ENCODE measurements around the gene SHFL.

Gene SHFL

DNA sequence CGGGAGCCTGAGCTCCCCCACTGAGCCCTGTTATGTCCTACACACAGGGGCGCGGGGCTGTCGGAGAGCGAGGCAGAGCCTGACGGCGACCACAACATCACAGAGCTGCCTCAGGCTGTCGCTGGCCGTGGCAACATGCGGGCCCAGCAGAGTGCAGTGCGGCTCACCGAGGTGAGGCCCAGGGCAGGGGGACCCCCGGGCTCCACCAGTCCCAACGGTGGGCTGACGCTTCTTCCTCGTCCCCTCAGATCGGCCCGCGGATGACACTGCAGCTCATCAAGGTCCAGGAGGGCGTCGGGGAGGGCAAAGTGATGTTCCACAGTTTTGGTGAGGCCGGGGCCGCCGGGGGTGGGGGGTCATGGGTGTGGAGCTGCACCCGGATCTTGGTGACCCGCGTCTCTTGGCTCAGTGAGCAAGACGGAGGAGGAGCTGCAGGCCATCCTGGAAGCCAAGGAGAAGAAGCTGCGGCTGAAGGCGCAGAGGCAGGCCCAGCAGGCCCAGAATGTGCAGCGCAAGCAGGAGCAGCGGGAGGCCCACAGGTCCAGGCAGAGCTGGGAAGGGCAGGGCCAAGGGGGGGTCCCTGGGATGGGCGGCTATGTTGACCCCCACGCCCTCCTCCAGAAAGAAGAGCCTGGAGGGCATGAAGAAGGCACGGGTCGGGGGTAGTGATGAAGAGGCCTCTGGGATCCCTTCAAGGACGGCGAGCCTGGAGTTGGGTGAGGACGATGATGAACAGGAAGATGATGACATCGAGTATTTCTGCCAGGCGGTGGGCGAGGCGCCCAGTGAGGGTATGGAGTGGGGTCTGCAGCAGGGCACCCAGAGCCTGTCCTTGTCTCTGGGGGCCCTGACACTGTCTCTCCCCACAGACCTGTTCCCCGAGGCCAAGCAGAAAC, 24.2 kb downstream of the SHFL start:
- DNase-seq = no peak

- DNase-seq = no peak
These were observed 24.8 kb downstream of the SHFL start for GRCh38 chr19:10110972-10111317.

DNA sequence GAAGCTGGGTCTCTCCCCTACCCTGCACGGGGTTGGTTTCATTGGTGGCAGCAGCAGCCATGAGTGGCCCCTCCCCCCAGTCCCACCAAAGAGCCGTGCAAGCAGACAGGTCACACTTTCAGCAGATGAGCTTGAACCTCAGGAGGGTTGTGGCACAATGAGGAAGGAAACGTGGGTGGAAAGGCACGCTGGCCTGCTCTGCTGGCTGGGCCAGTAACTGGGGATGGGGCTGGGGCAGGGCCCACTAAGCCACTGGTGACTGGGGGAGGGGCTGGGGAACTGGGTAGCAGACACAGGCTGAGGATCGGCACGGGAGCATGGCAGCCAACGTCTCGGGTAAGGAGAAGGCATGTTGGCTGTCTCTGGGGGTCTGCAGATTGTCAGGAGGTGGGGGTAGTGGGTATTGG, 25.3 kb downstream of the SHFL start, which contains the start of gene P2RY11:
Gene P2RY11 (plus strand): TSS at position 289 of the 407 bp plus-strand sequence. CDS start 29 bp downstream, at position 318.
- DNase-seq = no peak

- peak; percentile 41 for DNase-seq
These were observed 26.1 kb downstream of the SHFL start for GRCh38 chr19:10112037-10112761.

- peak; percentile 76 for DNase-seq
These were observed 26.9 kb downstream of the SHFL start for GRCh38 chr19:10112895-10113591.

DNA sequence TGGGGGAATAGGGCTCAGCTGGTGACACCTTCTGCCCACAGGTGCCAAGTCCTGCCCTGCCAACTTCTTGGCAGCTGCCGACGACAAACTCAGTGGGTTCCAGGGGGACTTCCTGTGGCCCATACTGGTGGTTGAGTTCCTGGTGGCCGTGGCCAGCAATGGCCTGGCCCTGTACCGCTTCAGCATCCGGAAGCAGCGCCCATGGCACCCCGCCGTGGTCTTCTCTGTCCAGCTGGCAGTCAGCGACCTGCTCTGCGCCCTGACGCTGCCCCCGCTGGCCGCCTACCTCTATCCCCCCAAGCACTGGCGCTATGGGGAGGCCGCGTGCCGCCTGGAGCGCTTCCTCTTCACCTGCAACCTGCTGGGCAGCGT, 27.5 kb downstream of the SHFL start:
- DNase-seq = peak; percentile 37

DNA sequence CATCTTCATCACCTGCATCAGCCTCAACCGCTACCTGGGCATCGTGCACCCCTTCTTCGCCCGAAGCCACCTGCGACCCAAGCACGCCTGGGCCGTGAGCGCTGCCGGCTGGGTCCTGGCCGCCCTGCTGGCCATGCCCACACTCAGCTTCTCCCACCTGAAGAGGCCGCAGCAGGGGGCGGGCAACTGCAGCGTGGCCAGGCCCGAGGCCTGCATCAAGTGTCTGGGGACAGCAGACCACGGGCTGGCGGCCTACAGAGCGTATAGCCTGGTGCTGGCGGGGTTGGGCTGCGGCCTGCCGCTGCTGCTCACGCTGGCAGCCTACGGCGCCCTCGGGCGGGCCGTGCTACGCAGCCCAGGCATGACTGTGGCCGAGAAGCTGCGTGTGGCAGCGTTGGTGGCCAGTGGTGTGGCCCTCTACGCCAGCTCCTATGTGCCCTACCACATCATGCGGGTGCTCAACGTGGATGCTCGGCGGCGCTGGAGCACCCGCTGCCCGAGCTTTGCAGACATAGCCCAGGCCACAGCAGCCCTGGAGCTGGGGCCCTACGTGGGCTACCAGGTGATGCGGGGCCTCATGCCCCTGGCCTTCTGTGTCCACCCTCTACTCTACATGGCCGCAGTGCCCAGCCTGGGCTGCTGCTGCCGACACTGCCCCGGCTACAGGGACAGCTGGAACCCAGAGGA, 28.0 kb downstream of the SHFL start:
- peak; percentile 18 for DNase-seq

- peak; percentile 23 for DNase-seq
These were observed 28.7 kb downstream of the SHFL start for GRCh38 chr19:10114651-10115391.

- no peak for DNase-seq
These were observed 29.4 kb downstream of the SHFL start for GRCh38 chr19:10115392-10116084.

DNA sequence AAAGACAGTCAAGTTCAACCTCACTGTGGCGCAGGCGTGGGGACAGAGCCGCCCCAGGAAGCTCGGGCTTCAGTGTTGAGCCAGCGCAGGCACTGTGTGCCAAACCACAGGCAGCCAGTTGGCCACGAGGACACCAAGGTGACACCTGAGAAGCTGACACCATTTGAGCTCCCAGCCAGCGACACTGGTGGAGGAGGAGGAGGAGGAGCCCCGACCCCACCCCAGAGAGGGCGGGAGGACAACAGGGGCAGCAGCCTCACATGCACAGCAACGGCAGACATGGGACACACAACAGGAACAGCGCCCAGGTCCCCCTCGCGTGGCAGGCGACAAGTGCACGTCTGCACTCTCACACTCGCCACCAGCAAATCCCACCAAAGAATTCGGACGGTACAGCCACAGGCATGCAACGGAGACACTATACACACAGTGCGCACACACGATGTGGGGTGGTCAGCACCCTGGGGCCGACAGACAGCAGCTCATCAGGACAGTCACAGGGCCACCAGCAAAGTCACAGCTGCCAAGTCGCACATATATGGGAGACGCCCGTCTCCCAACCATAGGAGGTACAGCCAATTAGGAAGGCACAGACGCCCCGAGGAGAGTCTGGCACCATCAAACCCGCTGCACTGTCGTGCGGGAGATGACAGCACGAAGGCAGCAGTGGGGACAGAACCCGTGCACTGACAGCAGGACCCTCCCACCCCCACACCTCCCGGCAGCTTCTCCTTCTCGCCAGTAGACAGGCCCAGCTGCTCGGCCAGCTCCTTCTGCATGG, 30.2 kb downstream of the SHFL start:
- DNase-seq = no peak

- DNase-seq = no peak
These were observed 30.9 kb downstream of the SHFL start for GRCh38 chr19:10116866-10117616.

DNA sequence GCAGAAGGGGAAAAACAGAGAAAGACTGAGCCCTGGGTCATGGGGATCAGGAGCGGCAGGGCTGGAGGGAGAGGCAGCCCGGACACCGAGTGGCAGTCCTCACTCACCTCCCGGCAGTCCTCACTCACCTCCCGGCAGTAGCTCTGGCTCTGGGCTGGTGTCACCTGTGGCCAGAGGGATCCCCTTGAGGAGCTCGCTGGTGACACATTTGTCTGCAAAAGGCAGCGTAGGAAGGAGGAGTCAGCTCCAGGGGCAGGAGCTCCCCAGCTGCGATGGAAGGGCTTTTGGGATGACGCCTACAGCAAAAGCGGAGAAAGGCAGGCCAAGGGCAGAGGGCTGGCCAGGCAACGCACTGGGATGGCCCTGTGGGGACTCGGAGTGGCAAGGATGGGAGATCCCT, 32.8 kb downstream of the SHFL start:
- DNase-seq = peak; percentile 35

GRCh38 chr19:10120538-10121189, 34.5 kb downstream of the SHFL start:
- no peak for DNase-seq

DNA sequence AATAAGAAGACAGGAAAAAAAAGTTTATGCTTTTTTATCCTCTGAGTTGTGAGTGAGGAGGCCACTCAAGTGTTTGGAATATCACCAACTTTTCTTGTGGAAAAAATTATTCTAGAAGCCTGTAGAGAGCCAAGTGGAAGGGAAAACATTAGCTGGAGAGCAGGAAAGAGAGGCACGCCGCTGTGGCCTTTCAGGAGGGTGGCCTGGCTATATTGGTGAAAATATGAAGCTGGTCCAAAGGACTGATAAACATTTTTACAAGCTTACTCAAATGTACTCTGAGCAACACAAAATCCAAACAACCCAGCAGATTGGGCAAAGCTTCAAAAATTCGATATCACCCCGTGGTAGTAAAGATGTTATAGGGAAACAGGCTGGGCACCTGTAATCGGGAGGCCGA, 35.9 kb downstream of the SHFL start:
- DNase-seq = no peak

GRCh38 chr19:10124429-10124828, 38.3 kb downstream of the SHFL start:
- DNase-seq = no peak

DNA sequence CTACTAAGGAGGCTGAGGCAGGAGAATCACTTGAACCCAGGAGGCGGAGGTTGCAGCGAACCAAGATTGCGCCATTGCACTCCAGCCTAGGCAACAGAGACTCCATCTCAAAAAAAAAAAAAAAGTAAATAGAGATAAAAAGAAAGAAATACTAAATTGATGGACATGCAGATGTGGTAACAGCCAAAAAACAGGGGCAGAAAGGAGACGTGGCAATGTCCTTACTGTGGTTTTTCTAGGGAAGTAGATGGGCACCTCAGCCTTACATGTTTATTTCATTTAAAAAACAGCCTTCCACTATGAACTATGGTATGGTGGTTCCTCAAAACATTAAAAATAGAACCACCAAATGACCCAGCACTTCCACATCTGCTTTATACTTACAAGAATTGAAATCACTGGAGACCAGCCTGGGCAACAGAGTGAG, 40.1 kb downstream of the SHFL start:
- DNase-seq = no peak

- DNase-seq = no peak
These were observed 46.8 kb downstream of the SHFL start for GRCh38 chr19:10132905-10133304.

GRCh38 chr19:10133596-10133995, 47.5 kb downstream of the SHFL start:
- DNase-seq = no peak

GRCh38 chr19:10134040-10134439, 47.9 kb downstream of the SHFL start:
- no peak for DNase-seq

Measured in RPMI8226 (cell line).